BJ (cell line): ENCODE data around the gene ACTR5. TPM values are rescaled to one million over a fixed set of nuclear protein-coding genes. Genes with fewer than 3 reads are reported as not detected.

Experiments
- CTCF ChIA-PET: fragments of 350-600 bp; formaldehyde crosslinking; extraction: SDS; loops from one replicate; lab custom pipeline; 2021; ENCODE audit warnings: antibody characterized with exemption, inconsistent platforms; lab: Yijun Ruan, JAX
- POLR2A ChIA-PET: fragments of 300-600 bp; sonication (Branson Sonifier 250); formaldehyde crosslinking; extraction: SDS; loops from one replicate; lab custom pipeline; 2021; ENCODE audit warnings: antibody characterized with exemption; lab: Charles Lee
- DNase-seq: peaks from one replicate; pipeline ENCODE4 v3.0.0-alpha.2; 2011; ENCODE audit warnings: low read depth
- H3K27me3 ChIP-seq: 2 replicates; pipeline ENCODE4 v1.6.0; 2011; ENCODE audit warnings: low read length; ENCODE audit not compliant: control insufficient read depth, insufficient read depth
- H3K36me3 ChIP-seq: 2 replicates; pipeline ENCODE4 v1.5.1; 2011; ENCODE audit warnings: low read length; ENCODE audit not compliant: control insufficient read depth, insufficient read depth
- H3K4me3 ChIP-seq: 2 replicates; pipeline ENCODE4 v1.5.1; 2011; ENCODE audit warnings: low read depth, mild to moderate bottlenecking, control low read depth, low read length
- CTCF ChIP-seq: IDR thresholded peaks from 2 replicates; pipeline ENCODE4 v1.5.1; 2011; ENCODE audit warnings: low read depth, mild to moderate bottlenecking, control low read depth, inconsistent platforms, low read length, moderate library complexity; ENCODE audit not compliant: insufficient read depth
- polyA plus RNA-seq: library from polyadenylated mRNA; depleted of rRNA; stranded (reverse); fragments of >200 nt; gene quantifications from 2 replicates; pipeline ENCODE4 v1.2.3, GENCODE V29; 2011

The ACTR5 gene
- polyA plus RNA-seq, 1 experiment, result 5.4 TPM

GRCh38 chr20:38748861-38749149, 545 bp downstream of the ACTR5 start:
- POLR2A ChIA-PET, result interaction anchor here (0.6 kb wide), 1 partner anchor 633 kb away, joined by 3 read pairs; no protein-coding TSS in a partner anchor

GRCh38 chr20:38751360-38751976, 3.2 kb downstream of the ACTR5 start:
- Histone ChIP-seq H3K36me3 (peaks cover 4% of the 10 kb centered on the region), H3K4me3 (no peak overlapping the region), H3K27me3 (no peaks in the 10 kb centered on the region)
- TF ChIP-seq CTCF, result peak; percentile 69
- ChIA-PET POLR2A (no interaction called here), CTCF (interaction anchor here (0.6 to 6.7 kb wide), 13 partner anchors 8 to 108 kb away, joined by 3 to 88 read pairs (median 4); no protein-coding TSS in a partner anchor)
- DNase-seq, result no peak

More at GRCh38 chr20:38748861-38749149, 545 bp downstream of the ACTR5 start:
- CTCF ChIA-PET, result interaction anchor here (1.0 to 6.7 kb wide), 3 partner anchors 101 to 115 kb away, joined by 3 to 88 read pairs (median 5); no protein-coding TSS in a partner anchor
- no peak for TF ChIP-seq CTCF
- no peak for DNase-seq
- H3K27me3 ChIP-seq, result no peaks in the 10 kb centered on the region; the same call in 1 of the 2 replicates
- H3K4me3 ChIP-seq, result peak overlapping the region; percentile 63
- H3K36me3 ChIP-seq, result 0 out of 2 replicates have a peak, but pooled peaks cover 2% of the 10 kb centered on the region

GRCh38 chr20:38752029-38752428, 3.8 kb downstream of the ACTR5 start:
- no peak for DNase-seq
- H3K36me3 ChIP-seq, result peaks cover 6% of the 10 kb centered on the region
- POLR2A ChIA-PET, result no interaction called here
- no peak overlapping the region for H3K4me3 ChIP-seq
- no peaks in the 10 kb centered on the region for H3K27me3 ChIP-seq
- no peak for TF ChIP-seq CTCF
- CTCF ChIA-PET, result interaction anchor here (0.6 to 6.7 kb wide), 14 partner anchors 8 to 108 kb away, joined by 3 to 88 read pairs (median 4); no protein-coding TSS in a partner anchor

- CTCF ChIA-PET, result no interaction called here
Observed at GRCh38 chr20:38754924-38755323, 6.7 kb downstream of the ACTR5 start.

More at GRCh38 chr20:38754924-38755323, 6.7 kb downstream of the ACTR5 start:
- Histone ChIP-seq H3K27me3 (no peaks in the 10 kb centered on the region), H3K36me3 (peaks cover 9% of the 10 kb centered on the region), H3K4me3 (no peak overlapping the region)
- no peak for DNase-seq
- no peak for TF ChIP-seq CTCF
- POLR2A ChIA-PET, result no interaction called here
